Effector memory CD4-positive, alpha-beta T cell (primary cell): Measurements from ENCODE around the gene DGKQ.
"Not testable (repeated sequence)": the region's sequence is repeated elsewhere in the genome, so short reads cannot be mapped to it uniquely, and the experiment has no call there.

Experiments
- DNase-seq, 3 donors: peaks; one replicate each; pipeline ENCODE4 v3.0.0-alpha.2; 2020
- H3K27ac ChIP-seq: 2 replicates; pipeline ENCODE4 v1.7.0; 2013; ENCODE audit warnings: mild to moderate bottlenecking, low read length, moderate library complexity; ENCODE audit not compliant: insufficient read depth, poor library complexity, severe bottlenecking
- H3K27me3 ChIP-seq: replicated peaks from 2 replicates; pipeline ENCODE4 v1.7.0; 2013; ENCODE audit warnings: mild to moderate bottlenecking, low read length; ENCODE audit not compliant: insufficient read depth, control insufficient read depth, poor library complexity, severe bottlenecking
- H3K36me3 ChIP-seq: 2 replicates; pipeline ENCODE4 v1.7.0; 2013; ENCODE audit warnings: mild to moderate bottlenecking, low read length, moderate library complexity; ENCODE audit not compliant: control insufficient read depth, insufficient read depth
- H3K4me1 ChIP-seq: 2 replicates; pipeline ENCODE4 v1.7.0; 2013; ENCODE audit warnings: low read length, mild to moderate bottlenecking; ENCODE audit not compliant: control insufficient read depth, insufficient read depth, poor library complexity, severe bottlenecking
- H3K4me3 ChIP-seq: 2 replicates; pipeline ENCODE4 v1.7.0; 2013; ENCODE audit warnings: low read length, low read depth, mild to moderate bottlenecking; ENCODE audit not compliant: insufficient read depth, poor library complexity, severe bottlenecking
- H3K9me3 ChIP-seq: 2 replicates; pipeline ENCODE4 v1.7.0; 2013; ENCODE audit warnings: mild to moderate bottlenecking, low read length, moderate library complexity; ENCODE audit not compliant: control insufficient read depth

The DGKQ gene

GRCh38 chr4:929096-929765, 44.1 kb downstream of the DGKQ start:
- H3K27ac ChIP-seq: no peak overlapping the region
- H3K36me3 ChIP-seq: no peaks in the 10 kb centered on the region
- H3K27me3 ChIP-seq: no peaks in the 10 kb centered on the region
- H3K4me3 ChIP-seq: no peak overlapping the region
- H3K4me1 ChIP-seq: peaks cover 27% of the 10 kb centered on the region
- DNase-seq: no peak
- H3K9me3 ChIP-seq: no peaks in the 10 kb centered on the region

- H3K4me3 ChIP-seq, H3K36me3 ChIP-seq, DNase-seq, H3K27ac ChIP-seq, H3K9me3 ChIP-seq, H3K27me3 ChIP-seq: not testable (repeated sequence)
- peaks cover 27% of the 10 kb centered on the region for H3K4me1 ChIP-seq
Observed at GRCh38 chr4:927566-927965, 45.8 kb downstream of the DGKQ start.

GRCh38 chr4:926538-926937, 46.8 kb downstream of the DGKQ start:
- Histone ChIP-seq H3K27me3 (no peaks in the 10 kb centered on the region), H3K36me3 (no peaks in the 10 kb centered on the region), H3K4me3 (no peak overlapping the region), H3K4me1 (peaks cover 27% of the 10 kb centered on the region), H3K9me3 (no peaks in the 10 kb centered on the region), H3K27ac (no peak overlapping the region)
- no peak for DNase-seq

GRCh38 chr4:925771-926500, 47.4 kb downstream of the DGKQ start:
- H3K27me3 ChIP-seq: no peaks in the 10 kb centered on the region
- H3K4me3 ChIP-seq: no peak overlapping the region
- DNase-seq: no peak
- peaks cover 23% of the 10 kb centered on the region for H3K4me1 ChIP-seq
- H3K27ac ChIP-seq: no peak overlapping the region
- no peaks in the 10 kb centered on the region for H3K9me3 ChIP-seq
- H3K36me3 ChIP-seq: no peaks in the 10 kb centered on the region

GRCh38 chr4:925171-925570, 48.2 kb downstream of the DGKQ start:
- DNase-seq: no peak
- H3K4me1 ChIP-seq: peaks cover 15% of the 10 kb centered on the region
- H3K27ac ChIP-seq: no peak overlapping the region
- H3K4me3 ChIP-seq: no peak overlapping the region
- H3K9me3 ChIP-seq: no peaks in the 10 kb centered on the region
- H3K27me3 ChIP-seq: no peaks in the 10 kb centered on the region
- H3K36me3 ChIP-seq: no peaks in the 10 kb centered on the region

- Histone ChIP-seq H3K4me1 (peaks cover 10% of the 10 kb centered on the region), H3K9me3 (no peaks in the 10 kb centered on the region), H3K27ac (peak overlapping the region; percentile 37), H3K27me3 (no peaks in the 10 kb centered on the region), H3K4me3 (no peak overlapping the region), H3K36me3 (no peaks in the 10 kb centered on the region)
- DNase-seq: peak in 2 of 3 donors; percentile 9 to 23
Observed at GRCh38 chr4:924107-925096, 49.0 kb downstream of the DGKQ start.

GRCh38 chr4:921830-922331, 51.5 kb downstream of the DGKQ start:
- H3K36me3 ChIP-seq: no peaks in the 10 kb centered on the region
- H3K27ac ChIP-seq: no peak overlapping the region
- no peaks in the 10 kb centered on the region for H3K27me3 ChIP-seq
- H3K4me3 ChIP-seq: no peak overlapping the region
- peaks cover 5% of the 10 kb centered on the region for H3K4me1 ChIP-seq
- H3K9me3 ChIP-seq: no peaks in the 10 kb centered on the region
- DNase-seq: no peak

GRCh38 chr4:919004-919680, 54.2 kb downstream of the DGKQ start:
- not testable (repeated sequence) for H3K27me3 ChIP-seq, H3K4me1 ChIP-seq, H3K9me3 ChIP-seq, H3K4me3 ChIP-seq, H3K36me3 ChIP-seq, H3K27ac ChIP-seq, DNase-seq

GRCh38 chr4:918591-918990, 54.8 kb downstream of the DGKQ start:
- H3K4me1 ChIP-seq, H3K36me3 ChIP-seq, DNase-seq, H3K27me3 ChIP-seq, H3K4me3 ChIP-seq, H3K27ac ChIP-seq, H3K9me3 ChIP-seq: not testable (repeated sequence)
